ENCODE results near the gene RABL6. TPM values are rescaled to one million over a fixed set of nuclear protein-coding genes. Genes with fewer than 3 reads are reported as not detected.
"Not testable (repeated sequence)": the region's sequence is repeated elsewhere in the genome, so short reads cannot be mapped to it uniquely, and the experiment has no call there.

The RABL6 gene
- total RNA-seq, 1 donor from 2014 or later, result 116 TPM

DNA sequence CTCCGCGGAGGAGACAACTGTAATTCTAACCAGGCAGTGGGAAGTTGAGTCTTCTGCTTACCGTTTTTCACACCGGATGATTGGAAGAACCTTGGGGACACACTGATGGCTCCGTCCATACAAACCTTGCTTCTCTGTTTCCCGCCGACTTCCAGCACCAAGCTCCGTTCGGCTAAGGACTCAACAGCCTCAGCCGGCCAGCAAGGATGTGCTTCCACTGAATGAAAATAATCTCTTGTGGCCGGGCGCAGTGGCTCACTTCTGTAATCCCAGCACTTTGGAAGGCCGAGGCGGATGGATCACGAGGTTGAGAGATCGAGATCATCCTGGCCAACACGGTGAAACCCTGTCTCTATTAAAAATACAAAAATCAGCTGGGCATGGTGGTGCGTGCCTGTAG lies 60.2 kb downstream of the RABL6 start:
- intact Hi-C loops (cut with micrococcal nuclease), result no loop called here

GRCh38 chr9:136868644-136869043 lies 60.9 kb downstream of the RABL6 start:
- intact Hi-C loops (cut with micrococcal nuclease), result no loop called here

DNA sequence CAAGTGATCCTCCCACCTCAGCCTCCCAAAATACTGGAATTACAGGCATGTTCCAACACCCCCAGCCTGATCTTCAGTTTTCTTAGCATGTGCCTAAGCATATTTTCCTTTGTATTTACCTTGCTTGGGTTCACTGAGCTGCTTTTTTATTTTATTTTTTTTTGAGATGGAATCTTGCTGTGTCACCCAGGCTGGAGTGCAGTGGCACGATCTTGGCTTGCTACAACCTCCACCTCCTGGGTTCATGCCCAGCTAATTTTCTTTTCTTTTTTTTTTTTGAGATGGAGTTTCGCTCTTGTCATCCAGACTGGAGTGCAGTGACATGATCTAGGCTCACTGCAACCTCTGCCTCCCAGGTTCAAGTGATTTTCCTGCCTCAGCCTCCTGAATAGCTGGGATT lies 61.9 kb downstream of the RABL6 start:
- intact Hi-C loops (cut with micrococcal nuclease), result not testable (repeated sequence)

GRCh38 chr9:136875155-136875554 lies 67.4 kb downstream of the RABL6 start:
- intact Hi-C loops (cut with micrococcal nuclease), result no loop called here

DNA sequence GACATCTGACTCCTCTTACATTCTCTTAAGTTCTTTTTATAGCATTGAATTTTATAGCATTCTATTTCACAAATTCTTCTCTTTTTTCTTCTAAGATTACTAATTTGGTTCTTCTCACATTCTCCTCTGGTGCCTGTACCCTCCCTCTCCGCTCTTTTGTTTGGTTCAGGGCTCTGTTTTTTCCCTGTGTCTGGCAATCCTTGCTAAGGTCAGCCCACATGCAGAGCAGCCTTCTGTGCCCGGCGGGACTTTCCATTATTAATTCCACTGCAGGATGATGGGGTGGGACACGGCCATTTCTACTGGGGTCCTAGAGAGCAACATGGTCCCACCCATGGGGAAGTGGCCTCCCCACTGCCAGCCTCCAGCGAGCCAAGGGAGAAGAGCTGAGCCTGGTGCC lies 68.7 kb downstream of the RABL6 start:
- intact Hi-C loops (cut with micrococcal nuclease), result no loop called here

DNA sequence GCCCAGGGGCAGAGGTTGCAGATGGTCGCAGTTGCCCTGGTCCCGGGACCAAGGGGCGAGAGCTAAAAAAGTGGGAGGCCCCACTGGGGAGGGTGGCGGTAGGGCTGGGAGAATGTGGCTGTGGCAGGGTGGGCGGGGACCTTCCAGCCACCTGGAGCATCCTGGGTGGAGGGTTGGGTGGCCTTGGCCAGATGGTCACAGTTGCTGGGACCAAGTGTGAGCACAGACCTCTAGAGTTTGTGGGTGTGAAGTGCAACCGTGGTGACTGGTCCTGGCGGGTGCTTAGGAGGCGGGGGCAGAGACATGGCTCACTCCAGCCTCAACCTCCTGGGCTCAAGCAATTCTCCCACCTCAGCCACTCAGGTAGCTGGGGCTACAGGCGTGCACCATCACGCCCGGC lies 72.9 kb downstream of the RABL6 start:
- intact Hi-C loops (cut with micrococcal nuclease), result loop anchor here (5.0 kb wide), 1 partner anchor 73 kb away; the partner anchor contains the start of gene RABL6

- intact Hi-C loops (cut with micrococcal nuclease), result loop anchor here (1.0 to 5.0 kb wide), 3 partner anchors 21 to 74 kb away; partner anchors contain the start of gene RABL6
Measured at GRCh38 chr9:136881691-136882108, 74.0 kb downstream of the RABL6 start.

GRCh38 chr9:136882109-136882946 lies 74.6 kb downstream of the RABL6 start:
- intact Hi-C loops (cut with micrococcal nuclease), result loop anchor here (1.0 to 5.0 kb wide), 3 partner anchors 20 to 75 kb away; partner anchors contain the start of gene RABL6

DNA sequence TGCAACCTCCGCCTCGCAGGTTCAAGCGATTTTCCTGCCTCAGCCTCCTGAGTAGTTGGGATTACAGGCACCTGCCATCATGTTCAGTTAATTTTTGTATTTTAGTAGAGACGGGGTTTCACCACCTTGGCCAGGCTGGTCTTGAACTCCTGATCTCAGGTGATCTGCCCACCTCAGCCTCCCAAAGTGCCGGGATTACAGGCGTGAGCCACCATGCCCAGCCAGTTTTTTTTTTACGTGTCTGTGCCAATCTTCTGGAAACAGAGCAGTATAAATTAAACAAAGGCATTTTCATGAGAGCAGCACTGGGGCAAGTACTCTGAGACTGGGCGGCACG lies 75.2 kb downstream of the RABL6 start:
- intact Hi-C loops (cut with micrococcal nuclease), result loop anchor here (1.0 to 5.0 kb wide), 3 partner anchors 19 to 76 kb away; partner anchors contain the start of gene RABL6

GRCh38 chr9:136883670-136884069 lies 75.9 kb downstream of the RABL6 start:
- intact Hi-C loops (cut with micrococcal nuclease), result loop anchor here (5.0 kb wide), 1 partner anchor 76 kb away; the partner anchor contains the start of gene RABL6

DNA sequence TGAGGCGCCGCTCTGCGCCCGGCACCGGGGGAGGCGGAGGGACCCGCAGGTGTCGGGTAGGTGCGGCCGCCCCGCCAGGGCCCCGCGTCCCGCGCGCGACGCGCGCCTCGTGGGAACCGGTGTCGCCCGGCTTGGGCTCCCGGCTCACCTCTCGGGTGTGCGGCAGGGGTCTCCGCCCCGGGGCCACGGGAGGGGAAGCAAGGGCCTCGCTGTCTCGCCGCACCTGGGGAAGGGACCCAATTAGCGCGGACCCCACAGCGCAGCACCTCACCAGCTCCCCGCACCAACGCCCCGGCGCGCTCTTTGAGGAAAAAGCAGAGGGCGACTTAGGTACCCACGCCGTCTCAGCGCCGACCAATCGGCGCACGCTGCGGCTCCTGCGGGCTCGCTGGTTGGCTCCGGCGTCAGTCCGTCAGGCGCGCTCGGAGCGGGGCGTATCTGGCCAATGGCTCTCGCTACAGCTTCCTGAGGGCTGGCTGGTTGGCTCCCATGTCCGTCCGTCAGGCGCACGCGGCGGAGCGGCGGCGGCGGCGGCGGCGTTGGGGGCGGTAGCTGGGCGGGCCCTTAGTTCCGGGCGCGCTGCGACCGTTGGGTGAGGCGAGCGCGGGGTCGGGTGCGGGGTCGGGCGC lies 78.3 kb downstream of the RABL6 start, which contains the start of gene TRAF2:
TSS of gene TRAF2 (plus strand) at position 567 of the 629 bp plus-strand sequence. CDS start 12,225 bp downstream, outside the sequence.
- intact Hi-C loops (cut with micrococcal nuclease), result loop anchor here (1.0 to 5.0 kb wide), 6 partner anchors 16 to 158 kb away; partner anchors contain the start of genes EDF1, FBXW5, PHPT1 and TMEM141

GRCh38 chr9:136886610-136887597 lies 79.2 kb downstream of the RABL6 start:
- intact Hi-C loops (cut with micrococcal nuclease), result loop anchor here (1.0 to 5.0 kb wide), 6 partner anchors 15 to 159 kb away; partner anchors contain the start of genes EDF1, FBXW5, PHPT1 and TMEM141

DNA sequence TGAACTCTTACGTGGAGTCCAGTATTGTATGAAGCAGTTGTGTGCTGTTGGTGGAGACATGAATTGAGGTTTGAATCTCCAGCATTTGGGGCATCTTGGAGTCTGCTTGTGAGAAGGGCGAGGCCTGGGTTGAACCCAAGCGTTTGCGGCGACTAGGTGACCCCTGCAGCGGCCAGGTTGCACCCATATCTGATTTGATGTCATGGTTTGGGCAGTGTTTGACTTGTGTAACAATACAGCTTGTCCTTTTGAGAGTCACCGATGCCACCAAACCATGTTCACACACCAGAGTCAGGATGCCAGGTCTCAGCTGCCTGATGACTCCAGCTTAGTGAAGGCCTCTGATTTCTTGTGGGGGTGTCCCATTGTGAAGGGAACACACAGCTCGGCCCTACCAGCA lies 80.7 kb downstream of the RABL6 start:
- intact Hi-C loops (cut with micrococcal nuclease), result loop anchor here (5.0 kb wide), 1 partner anchor 96 kb away; the partner anchor contains the start of gene TMEM141

GRCh38 chr9:136889858-136890257 lies 82.1 kb downstream of the RABL6 start:
- intact Hi-C loops (cut with micrococcal nuclease), result loop anchor here (5.0 kb wide), 1 partner anchor 98 kb away; the partner anchor contains the start of gene TMEM141

- intact Hi-C loops (cut with micrococcal nuclease), result no loop called here
Measured at GRCh38 chr9:136890661-136891060, 82.9 kb downstream of the RABL6 start.

Other genes with a start within 250 kb of the RABL6 start
- 0.66 and 0.80 TPM in 2 replicates for gene EGFL7, start 145.0 kb upstream of the RABL6 start, total RNA-seq
- gene AGPAT2, start 120.5 kb upstream of the RABL6 start, total RNA-seq, result 33.1 and 35.4 TPM in 2 replicates
- 1.1 and 1.3 TPM in 2 replicates for gene DIPK1B, start 95.4 kb upstream of the RABL6 start, total RNA-seq
- gene LCN10, start 65.0 kb upstream of the RABL6 start, total RNA-seq, result 0.34 TPM in 1 of 2 replicates, not detected in the other
- not detected in 2 replicates for gene LCN6, start 59.4 kb upstream of the RABL6 start, total RNA-seq
- gene LCN8, start 49.7 kb upstream of the RABL6 start, total RNA-seq, result not detected in 2 replicates
- gene LCN15, start 43.4 kb upstream of the RABL6 start, total RNA-seq, result not detected in 2 replicates
- gene TMEM141, start 16.6 kb upstream of the RABL6 start, total RNA-seq, result 34.7 and 36.9 TPM in 2 replicates
- 0.20 and 0.55 TPM in 2 replicates for gene CCDC183, start 11.6 kb upstream of the RABL6 start, total RNA-seq
- gene AJM1, start 34.5 kb downstream of the RABL6 start, total RNA-seq, result 3.9 and 4.0 TPM in 2 replicates
- gene PHPT1, start 41.5 kb downstream of the RABL6 start, total RNA-seq, result 109 and 111 TPM in 2 replicates
- gene MAMDC4, start 44.4 kb downstream of the RABL6 start, total RNA-seq, result 15.4 and 18.3 TPM in 2 replicates
- gene EDF1, start 58.4 kb downstream of the RABL6 start, total RNA-seq, result 308 and 309 TPM in 2 replicates
- 49.0 TPM in 2 replicates for gene TRAF2, start 78.6 kb downstream of the RABL6 start, total RNA-seq
- 104 and 109 TPM in 2 replicates for gene FBXW5, start 136.8 kb downstream of the RABL6 start, total RNA-seq
- gene C8G, start 137.3 kb downstream of the RABL6 start, total RNA-seq, result 2.3 and 4.1 TPM in 2 replicates
- gene LCN12, start 144.3 kb downstream of the RABL6 start, total RNA-seq, result 2.3 and 2.8 TPM in 2 replicates
- 6.5 and 6.7 TPM in 2 replicates for gene PTGDS, start 169.6 kb downstream of the RABL6 start, total RNA-seq
- 0.16 and 0.20 TPM in 2 replicates for gene LCNL1, start 175.0 kb downstream of the RABL6 start, total RNA-seq
- 71.4 and 74.5 TPM in 2 replicates for gene PAXX, start 184.5 kb downstream of the RABL6 start, total RNA-seq
- 0.91 TPM in 2 replicates for gene CLIC3, start 188.6 kb downstream of the RABL6 start, total RNA-seq
- gene ABCA2, start 220.3 kb downstream of the RABL6 start, total RNA-seq, result 27.8 and 30.6 TPM in 2 replicates
- 0.41 and 0.84 TPM in 2 replicates for gene FUT7, start 224.1 kb downstream of the RABL6 start, total RNA-seq
- gene NPDC1, start 238.2 kb downstream of the RABL6 start, total RNA-seq, result 15.5 and 17.0 TPM in 2 replicates
- not detected in 2 replicates for gene ENTPD2, start 246.1 kb downstream of the RABL6 start, total RNA-seq

Data from T-helper 2 cell treated with Interferon-gamma antibody and Interleukin-4, amounts not matched to agents 100 ng/mL and 5 ng/mL, for 36 hours (primary cell).